Suprapubic skin (tissue), 4 donors: Measurements from ENCODE around the gene MOAP1. TPM values are rescaled to one million over a fixed set of nuclear protein-coding genes. Genes with fewer than 3 reads are reported as not detected.

Experiments used
- DNase-seq, 2 donors: peaks; one replicate each; pipeline ENCODE4 v3.0.0-alpha.2; 2019; ENCODE audit warnings: low spot score in 2 of 2
- H3K27ac ChIP-seq: fragments of 200-600 bp; sonication (generic); one replicate; pipeline ENCODE4 v1.5.1; 2019
- H3K27me3 ChIP-seq: fragments of 200-600 bp; sonication (generic); one replicate; pipeline ENCODE4 v1.5.1; 2019
- H3K36me3 ChIP-seq: fragments of 200-600 bp; sonication (generic); one replicate; pipeline ENCODE4 v1.5.1; 2019
- H3K4me1 ChIP-seq: fragments of 200-600 bp; sonication (generic); one replicate; pipeline ENCODE4 v1.5.1; 2019
- H3K4me3 ChIP-seq: fragments of 200-600 bp; sonication (generic); one replicate; pipeline ENCODE4 v1.5.1; 2019; ENCODE audit warnings: mild to moderate bottlenecking
- H3K9me3 ChIP-seq: fragments of 200-600 bp; sonication (generic); one replicate; pipeline ENCODE4 v1.5.1; 2019
- EP300 ChIP-seq: sonication (generic); formaldehyde crosslinking; IDR thresholded peaks from one replicate; pipeline ENCODE4 v1.6.1; 2017; ENCODE audit warnings: antibody characterized with exemption
- POLR2A ChIP-seq, 2 donors: fragments of 450-650 bp; IDR thresholded peaks; one replicate each; pipeline ENCODE4 v1.6.1; 2017; ENCODE audit warnings: antibody characterized with exemption in 2 of 2, mild to moderate bottlenecking in 2 of 2, moderate library complexity in 2 of 2
- POLR2AphosphoS5 ChIP-seq, 3 donors: sonication (generic); formaldehyde crosslinking; IDR thresholded peaks; one replicate each; pipeline ENCODE4 v1.6.1; 2017; ENCODE audit warnings: antibody characterized with exemption in 3 of 3
- WGBS: methylation state at CpG from one replicate; pipeline ENCODE4 v1.1.5; 2018; 5-methylcytosine and 5-hydroxymethylcytosine counted together
- total RNA-seq, 4 donors: library from RNA; depleted of rRNA; stranded (reverse); fragments of >200 nt; gene quantifications; one replicate each; pipeline ENCODE4 v1.1.0, GENCODE V29; 2016
- TF ChIP-seq, protein P1 (sequence below), 2 donors: fragments of 200-600 bp in 1 of 2; fragments of 450-650 bp in 1 of 2; sonication (generic) in 1 of 2; IDR thresholded peaks; one replicate each; pipeline ENCODE4 v1.5.1; 2016 to 2019; ENCODE audit warnings: antibody characterized with exemption in 2 of 2, mild to moderate bottlenecking in 1 of 2, moderate library complexity in 1 of 2

MOAP1 gene
- total RNA-seq, 4 donors from 2014 or later, result 18.2 to 33.9 (median 24.1) TPM

DNA sequence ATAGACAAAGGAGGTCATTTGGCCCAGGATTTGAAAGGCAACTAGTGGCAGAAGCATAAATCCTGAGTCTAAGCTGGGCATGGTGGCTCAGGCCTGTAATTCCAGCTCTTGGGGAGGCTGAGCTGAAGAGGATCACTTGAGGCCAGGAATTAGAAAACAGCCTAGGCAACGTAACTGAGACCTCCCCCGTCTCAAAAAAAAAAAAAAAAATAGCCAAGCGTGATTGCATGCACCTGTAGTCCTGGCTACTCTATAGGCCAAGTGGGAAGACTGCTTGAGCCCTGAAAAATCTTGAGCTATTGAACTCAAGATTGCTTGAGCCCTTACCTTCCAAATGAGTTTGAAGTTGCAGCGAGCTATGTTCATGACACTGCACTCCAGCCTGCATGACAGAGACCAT, 14.3 kb upstream of the MOAP1 start:
- Histone ChIP-seq H3K9me3 (no peaks in the 10 kb centered on the region), H3K27me3 (no peaks in the 10 kb centered on the region), H3K36me3 (no peaks in the 10 kb centered on the region), H3K4me1 (no peaks in the 10 kb centered on the region), H3K4me3 (no peak overlapping the region), H3K27ac (no peak overlapping the region)
- TF ChIP-seq POLR2A (IDR thresholded peaks at IDR 0.05), result no peak
- TF ChIP-seq, protein P1, sequence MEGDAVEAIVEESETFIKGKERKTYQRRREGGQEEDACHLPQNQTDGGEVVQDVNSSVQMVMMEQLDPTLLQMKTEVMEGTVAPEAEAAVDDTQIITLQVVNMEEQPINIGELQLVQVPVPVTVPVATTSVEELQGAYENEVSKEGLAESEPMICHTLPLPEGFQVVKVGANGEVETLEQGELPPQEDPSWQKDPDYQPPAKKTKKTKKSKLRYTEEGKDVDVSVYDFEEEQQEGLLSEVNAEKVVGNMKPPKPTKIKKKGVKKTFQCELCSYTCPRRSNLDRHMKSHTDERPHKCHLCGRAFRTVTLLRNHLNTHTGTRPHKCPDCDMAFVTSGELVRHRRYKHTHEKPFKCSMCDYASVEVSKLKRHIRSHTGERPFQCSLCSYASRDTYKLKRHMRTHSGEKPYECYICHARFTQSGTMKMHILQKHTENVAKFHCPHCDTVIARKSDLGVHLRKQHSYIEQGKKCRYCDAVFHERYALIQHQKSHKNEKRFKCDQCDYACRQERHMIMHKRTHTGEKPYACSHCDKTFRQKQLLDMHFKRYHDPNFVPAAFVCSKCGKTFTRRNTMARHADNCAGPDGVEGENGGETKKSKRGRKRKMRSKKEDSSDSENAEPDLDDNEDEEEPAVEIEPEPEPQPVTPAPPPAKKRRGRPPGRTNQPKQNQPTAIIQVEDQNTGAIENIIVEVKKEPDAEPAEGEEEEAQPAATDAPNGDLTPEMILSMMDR (IDR thresholded peaks at IDR 0.05), result no peak
- TF ChIP-seq EP300, result no peak
- TF ChIP-seq POLR2AphosphoS5 (IDR thresholded peaks at IDR 0.05), result no peak
- DNase-seq, result no peak
- WGBS, result 89% methylated on average over 4 of the region's 4 CpGs

DNA sequence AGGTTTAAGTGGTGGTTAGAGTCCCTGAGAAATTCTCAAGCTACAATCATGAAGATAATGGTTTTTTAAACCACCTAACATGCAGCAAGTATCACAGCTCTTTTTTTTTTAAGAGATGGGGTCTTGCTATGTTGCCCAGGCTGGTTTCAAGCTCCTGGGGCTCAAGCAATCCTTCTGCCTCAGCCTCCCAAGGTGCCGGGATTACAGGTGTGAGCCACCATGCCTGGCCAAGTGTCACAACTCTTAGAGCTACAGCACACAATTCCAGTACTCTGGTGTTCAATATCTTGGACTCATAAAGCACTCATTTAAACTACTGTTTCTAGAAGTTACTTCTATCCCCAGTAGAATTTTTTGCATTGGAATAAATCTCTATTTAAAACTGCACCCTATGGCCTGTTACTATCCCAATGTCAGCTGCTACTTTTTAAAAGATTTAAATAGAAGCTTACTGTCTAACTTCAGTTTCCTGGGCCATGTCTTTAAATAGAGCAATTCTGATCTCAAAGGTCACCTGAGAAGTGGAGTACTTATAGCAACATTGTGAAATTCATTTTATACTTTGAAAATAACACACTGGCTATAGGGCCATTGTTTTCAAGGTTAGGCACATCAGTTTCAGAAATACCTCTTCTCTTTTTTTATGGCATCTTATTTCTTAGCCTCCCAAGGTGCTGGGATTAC, 10.8 kb upstream of the MOAP1 start:
- WGBS, result 93% methylated on average over 1 of the region's 1 CpG
- Histone ChIP-seq H3K36me3 (peaks cover under 1% of the 10 kb centered on the region), H3K4me1 (no peaks in the 10 kb centered on the region), H3K27ac (no peak overlapping the region), H3K27me3 (no peaks in the 10 kb centered on the region), H3K4me3 (no peak overlapping the region), H3K9me3 (no peaks in the 10 kb centered on the region)
- TF ChIP-seq POLR2A (IDR thresholded peaks at IDR 0.05), result no peak
- TF ChIP-seq EP300, result no peak
- no peak for TF ChIP-seq POLR2AphosphoS5 (IDR thresholded peaks at IDR 0.05)
- TF ChIP-seq, protein P1 (IDR thresholded peaks at IDR 0.05), result no peak
- DNase-seq, result no peak

DNA sequence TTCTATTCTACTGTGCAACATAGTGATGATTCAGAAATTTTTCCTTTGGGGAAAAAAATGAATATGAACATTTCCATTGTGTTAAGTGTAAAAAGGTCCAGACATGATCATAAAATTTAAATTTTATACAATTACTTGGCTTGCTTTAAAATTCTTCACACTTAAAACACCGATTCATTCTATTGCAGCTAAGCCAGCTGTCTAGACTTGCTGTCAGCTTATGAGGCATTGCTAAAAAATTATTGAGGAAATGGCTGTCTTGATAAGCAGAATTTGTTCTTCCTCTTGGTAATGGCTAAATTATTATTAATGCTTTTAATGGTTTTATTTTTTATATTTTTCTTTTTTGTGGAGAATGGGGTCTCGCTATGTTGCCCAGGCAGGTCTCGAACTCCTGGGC, 2.3 kb upstream of the MOAP1 start:
- no peaks in the 10 kb centered on the region for H3K27me3 ChIP-seq
- H3K36me3 ChIP-seq, result peaks cover 21% of the 10 kb centered on the region
- peaks cover 33% of the 10 kb centered on the region for H3K4me1 ChIP-seq
- H3K27ac ChIP-seq, result no peak overlapping the region
- 90% methylated on average over 3 of the region's 3 CpGs for WGBS
- TF ChIP-seq, protein P1 (IDR thresholded peaks at IDR 0.05), result no peak
- TF ChIP-seq POLR2A (IDR thresholded peaks at IDR 0.05), result no peak
- TF ChIP-seq POLR2AphosphoS5 (IDR thresholded peaks at IDR 0.05), result no peak
- no peak for TF ChIP-seq EP300
- no peak overlapping the region for H3K4me3 ChIP-seq
- DNase-seq, result no peak
- no peaks in the 10 kb centered on the region for H3K9me3 ChIP-seq

DNA sequence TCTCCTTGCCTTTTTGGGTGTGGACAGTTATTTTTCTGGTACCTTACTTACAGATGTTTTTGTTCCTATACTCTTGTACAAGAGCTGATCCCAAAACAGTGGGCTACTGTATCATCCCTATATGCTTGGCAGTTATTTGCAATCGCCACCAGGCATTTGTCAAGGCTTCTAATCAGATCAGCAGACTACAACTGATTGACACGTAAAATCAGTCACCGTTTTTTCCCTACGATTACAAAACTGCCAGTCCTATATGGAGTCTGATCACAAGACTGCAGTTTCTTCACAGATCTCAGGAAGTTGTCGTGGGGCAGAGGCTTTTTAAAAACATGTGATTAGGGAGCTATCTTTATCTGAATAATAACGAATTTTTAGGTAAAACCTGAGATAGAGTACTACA, 1.8 kb upstream of the MOAP1 start:
- no peak for DNase-seq
- TF ChIP-seq POLR2AphosphoS5 (IDR thresholded peaks at IDR 0.05) (no peak), POLR2A (IDR thresholded peaks at IDR 0.05) (no peak), EP300 (no peak)
- TF ChIP-seq, protein P1 (IDR thresholded peaks at IDR 0.05), result no peak
- WGBS, result 77% methylated on average over 6 of the region's 6 CpGs
- no peaks in the 10 kb centered on the region for H3K9me3 ChIP-seq
- H3K27me3 ChIP-seq, result no peaks in the 10 kb centered on the region
- peak overlapping the region; percentile 96 for H3K4me3 ChIP-seq
- H3K4me1 ChIP-seq, result peaks cover 33% of the 10 kb centered on the region
- H3K36me3 ChIP-seq, result peaks cover 26% of the 10 kb centered on the region
- no peak overlapping the region for H3K27ac ChIP-seq

DNA sequence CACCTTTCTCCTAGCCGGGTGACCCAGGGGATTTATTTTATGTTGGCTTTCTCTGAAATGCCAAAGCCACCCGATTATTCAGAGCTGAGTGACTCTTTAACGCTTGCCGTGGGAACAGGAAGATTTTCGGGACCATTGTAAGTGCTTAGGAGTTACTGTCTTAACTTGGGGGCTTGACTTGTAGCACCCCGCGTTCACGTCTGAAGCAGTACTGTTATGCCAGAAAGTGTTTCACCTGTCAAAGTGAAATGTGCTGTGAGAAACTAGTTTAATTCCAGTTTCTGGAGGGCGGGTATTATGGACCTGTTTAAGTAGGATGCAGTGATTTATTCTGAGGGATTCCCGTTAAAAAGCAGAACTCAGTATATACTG, 638 bp upstream of the MOAP1 start:
- H3K27ac ChIP-seq, result peak overlapping the region; percentile 90
- DNase-seq, result no peak

More for the DNA sequence above, 638 bp upstream of the MOAP1 start:
- Histone ChIP-seq H3K27me3 (no peaks in the 10 kb centered on the region), H3K9me3 (no peaks in the 10 kb centered on the region), H3K4me1 (peaks cover 33% of the 10 kb centered on the region), H3K4me3 (peak overlapping the region; percentile 96), H3K36me3 (peaks cover 25% of the 10 kb centered on the region)
- WGBS, result under 1% methylated on average over 8 of the region's 10 CpGs
- TF ChIP-seq, protein P1 (IDR thresholded peaks at IDR 0.05), result no peak
- no peak for TF ChIP-seq EP300
- TF ChIP-seq POLR2A (IDR thresholded peaks at IDR 0.05), result no peak
- TF ChIP-seq POLR2AphosphoS5 (IDR thresholded peaks at IDR 0.05), result no peak
